Measurements from ENCODE around the gene CDH12.

CDH12 gene

GRCh38 chr5:22596404-22596970 is 256.7 kb downstream of the CDH12 start:
- peak; percentile 64 for DNase-seq (ENCODE audit: low read depth)
- TF ChIP-seq CTCF (conservative IDR thresholded peaks at IDR 0.05; ENCODE audit: low read depth, low read length) = no peak

GRCh38 chr5:22594491-22594890 is 258.7 kb downstream of the CDH12 start:
- no peak overlapping the region for H3K4me3 ChIP-seq (ENCODE audit: low read depth, low read length)
- no peak for TF ChIP-seq CTCF (conservative IDR thresholded peaks at IDR 0.05; ENCODE audit: low read depth, low read length)
- no peak for DNase-seq (ENCODE audit: low read depth)

More at GRCh38 chr5:22596404-22596970, 256.7 kb downstream of the CDH12 start:
- no peak overlapping the region for H3K4me3 ChIP-seq (ENCODE audit: low read depth, low read length)

DNA sequence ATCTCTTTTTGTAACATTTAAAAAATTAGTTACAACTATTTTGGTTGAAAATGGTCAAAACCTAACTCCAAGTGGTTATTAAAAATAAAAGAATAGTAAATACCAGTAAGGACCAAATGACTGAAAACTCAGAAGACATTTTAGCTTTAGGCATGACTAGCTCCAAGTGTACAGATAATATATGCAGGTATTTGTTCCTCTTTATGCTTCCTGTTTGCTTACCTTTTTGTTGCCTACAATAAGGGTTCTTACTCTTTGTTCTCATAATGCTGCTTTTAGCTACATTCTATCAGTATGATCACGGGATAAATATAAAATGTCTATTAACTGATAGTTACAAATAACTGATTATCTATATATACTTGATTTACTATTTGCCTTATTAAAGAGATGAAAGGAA is 259.6 kb downstream of the CDH12 start:
- no peak for TF ChIP-seq CTCF (conservative IDR thresholded peaks at IDR 0.05; ENCODE audit: low read depth, low read length)
- no peak overlapping the region for H3K4me3 ChIP-seq (ENCODE audit: low read depth, low read length)
- no peak for DNase-seq (ENCODE audit: low read depth)

DNA sequence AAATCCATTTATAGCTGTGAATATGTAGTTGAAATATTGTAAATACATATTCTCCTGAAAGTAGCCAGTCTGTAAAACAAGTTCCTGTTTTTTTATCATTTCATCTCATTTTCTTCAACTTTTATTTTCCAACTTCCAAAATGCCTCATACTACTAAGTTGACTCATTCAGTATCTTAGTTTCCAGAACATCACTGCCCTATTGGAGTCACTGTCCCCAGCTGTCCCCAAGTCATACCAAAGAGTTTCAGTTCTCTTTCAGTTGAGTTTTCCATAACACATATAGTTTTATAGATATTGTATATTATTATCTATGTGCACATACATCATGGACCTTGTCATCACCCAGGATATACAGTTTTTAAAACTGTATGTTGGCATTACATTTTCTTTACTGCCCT is 261.7 kb downstream of the CDH12 start:
- H3K4me3 ChIP-seq (ENCODE audit: low read depth, low read length) = no peak overlapping the region
- TF ChIP-seq CTCF (conservative IDR thresholded peaks at IDR 0.05; ENCODE audit: low read depth, low read length) = no peak
- DNase-seq (ENCODE audit: low read depth) = no peak

DNA sequence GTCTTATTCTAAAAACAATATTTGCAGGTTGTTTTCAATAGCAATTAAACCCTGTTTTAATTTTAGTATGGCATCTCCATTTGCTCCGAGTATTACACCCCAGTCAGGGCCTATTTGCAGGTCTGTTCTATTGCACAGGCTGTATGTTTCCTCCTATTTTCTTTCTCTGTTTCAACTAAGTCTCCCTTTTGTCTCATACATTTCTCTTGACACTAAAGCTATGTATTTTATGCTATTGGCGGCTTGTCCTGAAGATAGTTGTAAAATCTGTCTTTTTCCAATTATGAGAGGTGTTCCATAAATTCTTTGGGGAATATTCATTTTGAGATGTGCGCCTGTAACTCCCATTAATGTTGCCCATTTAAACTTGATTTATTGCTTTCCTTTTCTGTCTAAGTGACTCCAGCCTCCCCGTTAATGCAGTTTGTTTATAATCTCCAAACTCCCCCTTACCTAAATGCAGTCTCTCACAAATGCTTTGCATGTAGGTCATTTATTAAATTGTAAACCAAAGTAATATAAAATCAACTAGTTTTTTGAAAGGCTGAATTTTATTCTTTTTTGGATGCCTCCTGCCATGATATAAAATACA is 262.4 kb downstream of the CDH12 start:
- DNase-seq (ENCODE audit: low read depth) = no peak
- no peak for TF ChIP-seq CTCF (conservative IDR thresholded peaks at IDR 0.05; ENCODE audit: low read depth, low read length)
- H3K4me3 ChIP-seq (ENCODE audit: low read depth, low read length) = no peak overlapping the region

- H3K4me3 ChIP-seq (ENCODE audit: low read depth, low read length) = no peak overlapping the region
- DNase-seq (ENCODE audit: low read depth) = no peak
- no peak for TF ChIP-seq CTCF (conservative IDR thresholded peaks at IDR 0.05; ENCODE audit: low read depth, low read length)
These were observed 275.4 kb downstream of the CDH12 start for GRCh38 chr5:22577711-22578110.

GRCh38 chr5:22577006-22577405 is 276.1 kb downstream of the CDH12 start:
- no peak overlapping the region for H3K4me3 ChIP-seq (ENCODE audit: low read depth, low read length)
- DNase-seq (ENCODE audit: low read depth) = no peak
- TF ChIP-seq CTCF (conservative IDR thresholded peaks at IDR 0.05; ENCODE audit: low read depth, low read length) = no peak
